Spleen (tissue), 11 donors: ENCODE measurements around the gene ETDC. TPM values are rescaled to one million over a fixed set of nuclear protein-coding genes. Genes with fewer than 3 reads are reported as not detected.

ENCODE experiments used
- DNase-seq: peaks from one replicate; pipeline ENCODE4 v3.0.0-alpha.2; 2020
- H3K27ac ChIP-seq, 8 donors: fragments of 200-600 bp; sonication (generic) in 7 of 8; 1 replicate in 4 of 8; 2 replicates in 4 of 8; pipeline versions ENCODE4 v1.5.0 to v1.8.0; 2016 to 2021; ENCODE audit warnings: inconsistent platforms in 4 of 8, mild to moderate bottlenecking in 4 of 8, moderate library complexity in 1 of 8
- H3K27me3 ChIP-seq, 7 donors: fragments of 200-600 bp; sonication (generic) in 6 of 7; replicated peaks in 1 of 7; 1 replicate in 4 of 7; 2 replicates in 3 of 7; pipeline versions ENCODE4 v1.5.0 to v1.8.0; 2016 to 2021; ENCODE audit warnings: inconsistent platforms in 3 of 7, mild to moderate bottlenecking in 1 of 7
- H3K36me3 ChIP-seq, 6 donors: fragments of 200-600 bp; sonication (generic) in 5 of 6; 1 replicate in 4 of 6; 2 replicates in 2 of 6; pipeline versions ENCODE4 v1.5.0 to v1.8.0; 2016 to 2021; ENCODE audit warnings: inconsistent platforms in 2 of 6
- H3K4me1 ChIP-seq, 6 donors: fragments of 200-600 bp; sonication (generic) in 5 of 6; 1 replicate in 3 of 6; 2 replicates in 3 of 6; pipeline versions ENCODE4 v1.5.0 to v1.8.0; 2016 to 2021; ENCODE audit warnings: inconsistent platforms in 3 of 6
- H3K4me3 ChIP-seq, 8 donors: fragments of 200-600 bp; sonication (generic) in 7 of 8; 1 replicate in 4 of 8; 2 replicates in 4 of 8; pipeline versions ENCODE4 v1.5.0 to v1.8.0; 2016 to 2021; ENCODE audit warnings: inconsistent platforms in 4 of 8, mild to moderate bottlenecking in 4 of 8, moderate library complexity in 2 of 8
- H3K9me3 ChIP-seq, 8 donors: fragments of 200-600 bp; sonication (generic) in 7 of 8; 1 replicate in 4 of 8; 2 replicates in 4 of 8; pipeline versions ENCODE4 v1.5.0 to v1.8.0; 2016 to 2021; ENCODE audit warnings: inconsistent platforms in 4 of 8
- CTCF ChIP-seq, 11 experiments: fragments of 200-600 bp in 7 of 11; fragments of 450-650 bp in 4 of 11; sonication (generic) in 4 of 11; IDR thresholded peaks in 8 of 11; conservative IDR thresholded peaks in 3 of 11; 1 replicate in 7 of 11; 2 replicates in 4 of 11; pipeline versions ENCODE4 v1.4.0 to v1.8.0; 2016 to 2021; ENCODE audit warnings: antibody characterized with exemption in 11 of 11, inconsistent platforms in 4 of 11, mild to moderate bottlenecking in 1 of 11
- POLR2A ChIP-seq, 3 donors: fragments of 450-650 bp; IDR thresholded peaks; one replicate each; pipeline ENCODE4 v1.5.1; 2017; ENCODE audit warnings: antibody characterized with exemption in 3 of 3, mild to moderate bottlenecking in 1 of 3
- POLR2AphosphoS5 ChIP-seq, 3 donors: sonication (generic); formaldehyde crosslinking; IDR thresholded peaks; one replicate each; pipeline ENCODE4 v1.5.1; 2017; ENCODE audit warnings: antibody characterized with exemption in 3 of 3
- intact Hi-C: fragments of 100-400 bp; cut with DNase I; formaldehyde crosslinking; loops from one replicate; pipeline ENCODE4 v1.15.0; 2023; ENCODE audit warnings: low total_unique reads
- polyA plus RNA-seq, 3 donors: library from polyadenylated mRNA; stranded (reverse); fragments of 200-250 nt; gene quantifications; one replicate each; pipeline ENCODE4 v1.2.1, GENCODE V29; 2013
- total RNA-seq, 7 donors: library from RNA; depleted of rRNA in 3 of 7; stranded (reverse); fragments of >200 nt in 3 of 7; fragmentation: NEBNext Ultra II Directional in 4 of 7; extraction: Animal tissue kit (Norgen Biotek cat#: 25700) in 4 of 7; gene quantifications; one replicate each; pipeline versions ENCODE4 v1.1.0 to v1.2.1, GENCODE V29; 2016 to 2021
- donor health status: healthy with polysubstance abuse.
- donor health status: DM: no; HTN: no; CAD: no; lungs with moderate emphysema.
- donor health status: DM: no; HTN: no; CAD: no.
- donor health status: Bipolar disorder and iron deficiency.
- donor health status: healthy.
- donor health status: DM: no; HTN: no; CAD: no.
- donor health status: DM: yes; HTN: yes; CAD: no.

The ETDC gene
- total and polyA plus RNA-seq, 10 donors: not detected

GRCh38 chrX:135347381-135348016 lies 38.2 kb downstream of the ETDC start:
- H3K9me3 ChIP-seq: no peaks in the 10 kb centered on the region
- no peaks in the 10 kb centered on the region for H3K27me3 ChIP-seq
- TF ChIP-seq POLR2A (IDR thresholded peaks at IDR 0.05) (no peak), POLR2AphosphoS5 (IDR thresholded peaks at IDR 0.05) (no peak), CTCF (IDR thresholded peaks at IDR 0.05 in 8 of 11, conservative IDR thresholded peaks at IDR 0.05 in 3 of 11) (no peak)
- H3K4me3 ChIP-seq: no peak overlapping the region
- H3K36me3 ChIP-seq: peaks cover 0 to 27% (median 7%) of the 10 kb centered on the region in 6 donors
- intact Hi-C loops: no loop called here
- H3K27ac ChIP-seq: peak overlapping the region in 2 of 8 donors; percentile 13 to 50
- peaks cover 0 to 26% (median 10%) of the 10 kb centered on the region in 6 donors for H3K4me1 ChIP-seq
- no peak for DNase-seq

- H3K4me1 ChIP-seq: no peaks in the 10 kb centered on the region
- no peak overlapping the region for H3K27ac ChIP-seq
- peaks cover 0 to 27% (median 7%) of the 10 kb centered on the region in 6 donors for H3K36me3 ChIP-seq
- TF ChIP-seq POLR2AphosphoS5 (IDR thresholded peaks at IDR 0.05) (no peak), CTCF (IDR thresholded peaks at IDR 0.05 in 8 of 11, conservative IDR thresholded peaks at IDR 0.05 in 3 of 11) (no peak), POLR2A (IDR thresholded peaks at IDR 0.05) (no peak)
- no peak for DNase-seq
- H3K4me3 ChIP-seq: no peak overlapping the region
- intact Hi-C loops: no loop called here
- no peaks in the 10 kb centered on the region for H3K27me3 ChIP-seq
- no peaks in the 10 kb centered on the region for H3K9me3 ChIP-seq
These were observed 45.0 kb downstream of the ETDC start for GRCh38 chrX:135354288-135354687.

Other genes starting within 250 kb of the ETDC start
- gene SMIM10L2B, start 210.8 kb upstream of the ETDC start, total RNA-seq: 1 to 10 TPM in 6 of 7 donors, under 1 TPM in 1; 0.57 to 1.6 (median 1.4) TPM
- gene SMIM10L2B, start 210.8 kb upstream of the ETDC start, polyA plus RNA-seq: under 1 TPM; 0.26 to 0.42 (median 0.27) TPM
- gene ETDB, start 189.0 kb upstream of the ETDC start, total RNA-seq: not detected
- gene ETDB, start 189.0 kb upstream of the ETDC start, polyA plus RNA-seq: not detected
- gene CT55, start 138.1 kb upstream of the ETDC start, total RNA-seq: not detected
- gene CT55, start 138.1 kb upstream of the ETDC start, polyA plus RNA-seq: not detected
- gene ETDA, start 57.4 kb upstream of the ETDC start, total RNA-seq: not detected
- gene ETDA, start 57.4 kb upstream of the ETDC start, polyA plus RNA-seq: not detected
- gene ZNF75D, start 34.6 kb downstream of the ETDC start, total RNA-seq: 10 to 100 TPM; 12.6 to 23.1 (median 17.6) TPM
- 10 to 100 TPM in 2 of 3 donors, 1 to 10 TPM in 1; 8.4 to 12.7 (median 12.4) TPM for gene ZNF75D, start 34.6 kb downstream of the ETDC start, polyA plus RNA-seq
- 10 to 100 TPM in 5 of 7 donors, 1 to 10 TPM in 2; 6.7 to 18.9 (median 10.6) TPM for gene ZNF449, start 35.3 kb downstream of the ETDC start, total RNA-seq
- gene ZNF449, start 35.3 kb downstream of the ETDC start, polyA plus RNA-seq: 1 to 10 TPM; 2.3 to 6.3 (median 4.2) TPM
- 1 to 10 TPM; 1.7 to 7.7 (median 4.7) TPM for gene SMIM10L2A, start 112.5 kb downstream of the ETDC start, total RNA-seq
- 1 to 10 TPM in 1 of 3 donors, under 1 TPM in 2; 0.50 to 2.5 (median 0.52) TPM for gene SMIM10L2A, start 112.5 kb downstream of the ETDC start, polyA plus RNA-seq
- gene INTS6L, start 211.2 kb downstream of the ETDC start, total RNA-seq: 10 to 100 TPM; 17.8 to 36.0 (median 19.2) TPM
- 10 to 100 TPM; 17.5 to 35.6 (median 20.7) TPM for gene INTS6L, start 211.2 kb downstream of the ETDC start, polyA plus RNA-seq